NCI-H2107 treated with DMSO at 0.1 percent for 48 hours (cell line): ENCODE data around the gene TIMM21.

Experiments used
- DNase-seq: peaks from one replicate; lab custom pipeline; 2025; ENCODE audit not compliant: unreplicated experiment; lab: John Stamatoyannopoulos, UW

Gene TIMM21

GRCh38 chr18:74147779-74148542 is at the start of gene TIMM21, which contains the start of gene FBXO15:
Gene TIMM21 (plus strand): TSS chr18:74148523. CDS start chr18:74148809, 286 bp downstream.
Gene FBXO15 (minus strand): TSS chr18:74147834. CDS start chr18:74147785, 49 bp downstream.
- peak; percentile 96 for DNase-seq

- DNase-seq: no peak
Measured at GRCh38 chr18:74108460-74108859, 39.9 kb upstream of the TIMM21 start.

- no peak for DNase-seq
Measured at GRCh38 chr18:74110149-74110548, 38.2 kb upstream of the TIMM21 start.

- DNase-seq: no peak
Measured at GRCh38 chr18:74110976-74111375, 37.3 kb upstream of the TIMM21 start.

GRCh38 chr18:74113711-74114110 is 34.6 kb upstream of the TIMM21 start:
- no peak for DNase-seq

GRCh38 chr18:74114116-74114515 is 34.2 kb upstream of the TIMM21 start:
- DNase-seq: no peak

GRCh38 chr18:74115046-74115445 is 33.3 kb upstream of the TIMM21 start:
- DNase-seq: no peak

GRCh38 chr18:74116633-74117554 is 31.4 kb upstream of the TIMM21 start:
- DNase-seq: peak; percentile 47

GRCh38 chr18:74123200-74123599 is 25.1 kb upstream of the TIMM21 start:
- no peak for DNase-seq

- no peak for DNase-seq
Measured at GRCh38 chr18:74124642-74125041, 23.7 kb upstream of the TIMM21 start.

- DNase-seq: no peak
Measured at GRCh38 chr18:74126684-74127655, 21.4 kb upstream of the TIMM21 start.

GRCh38 chr18:74128159-74128558 is 20.2 kb upstream of the TIMM21 start:
- no peak for DNase-seq

GRCh38 chr18:74131124-74131523 is 17.2 kb upstream of the TIMM21 start:
- no peak for DNase-seq

- no peak for DNase-seq
Measured at GRCh38 chr18:74132201-74132600, 16.1 kb upstream of the TIMM21 start.

- DNase-seq: peak; percentile 80
Measured at GRCh38 chr18:74137920-74138538, 10.3 kb upstream of the TIMM21 start.

- DNase-seq: no peak
Measured at GRCh38 chr18:74139411-74139810, 8.9 kb upstream of the TIMM21 start.

- no peak for DNase-seq
Measured at GRCh38 chr18:74139888-74140287, 8.4 kb upstream of the TIMM21 start.

GRCh38 chr18:74140582-74140981 is 7.7 kb upstream of the TIMM21 start:
- DNase-seq: no peak

GRCh38 chr18:74141667-74142066 is 6.7 kb upstream of the TIMM21 start:
- DNase-seq: peak; percentile 65

GRCh38 chr18:74142252-74142651 is 6.1 kb upstream of the TIMM21 start:
- DNase-seq: no peak
